HG03457 (cell line): ENCODE results near the gene ACOT7.

Source experiments
- ATAC-seq: cut with Tn5 transposase; IDR thresholded peaks from one replicate; pipeline ENCODE4 v1.9.1; 2021; ENCODE audit warnings: moderate number of reproducible peaks; ENCODE audit not compliant: unreplicated experiment

Gene ACOT7

DNA sequence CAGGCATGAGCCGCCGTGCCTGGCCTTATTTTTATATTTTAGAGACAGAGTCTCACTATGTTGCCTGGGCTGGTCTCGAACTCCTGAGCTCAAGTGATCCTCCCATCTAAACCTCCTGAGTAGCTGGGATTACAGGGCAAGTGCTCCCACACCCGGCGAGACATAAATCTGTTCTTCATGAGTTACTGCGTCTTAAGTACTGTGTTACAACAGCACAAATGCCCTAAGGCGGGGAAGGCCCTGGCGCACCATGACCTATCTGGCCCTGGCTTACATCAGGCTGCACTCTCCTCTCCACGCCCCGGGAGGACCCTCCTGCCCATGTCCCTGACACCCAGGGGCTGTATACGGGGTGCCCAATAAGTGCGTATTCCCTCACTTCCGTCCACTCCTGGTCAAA, 136.9 kb downstream of the ACOT7 start:
- no peak for ATAC-seq

DNA sequence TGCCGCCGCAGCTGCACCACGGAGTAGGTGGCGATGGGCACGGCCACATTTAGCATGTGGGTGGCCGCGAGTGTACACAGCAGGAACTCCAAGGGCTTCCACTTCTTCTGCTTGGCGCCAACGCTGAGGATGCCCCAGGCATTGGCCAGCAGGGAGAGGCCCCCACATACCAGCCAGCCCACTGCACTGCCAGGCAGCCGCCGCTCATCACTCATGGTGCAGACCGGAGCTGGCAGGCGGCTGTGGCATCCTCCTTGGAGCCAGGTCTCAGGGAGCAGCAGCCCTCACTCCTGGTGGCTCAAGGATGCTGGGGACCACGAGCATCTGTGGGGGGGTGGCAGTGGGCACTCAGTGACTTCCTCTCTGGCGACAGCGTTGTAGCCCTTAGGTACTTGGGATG, 138.9 kb downstream of the ACOT7 start:
- ATAC-seq: no peak

DNA sequence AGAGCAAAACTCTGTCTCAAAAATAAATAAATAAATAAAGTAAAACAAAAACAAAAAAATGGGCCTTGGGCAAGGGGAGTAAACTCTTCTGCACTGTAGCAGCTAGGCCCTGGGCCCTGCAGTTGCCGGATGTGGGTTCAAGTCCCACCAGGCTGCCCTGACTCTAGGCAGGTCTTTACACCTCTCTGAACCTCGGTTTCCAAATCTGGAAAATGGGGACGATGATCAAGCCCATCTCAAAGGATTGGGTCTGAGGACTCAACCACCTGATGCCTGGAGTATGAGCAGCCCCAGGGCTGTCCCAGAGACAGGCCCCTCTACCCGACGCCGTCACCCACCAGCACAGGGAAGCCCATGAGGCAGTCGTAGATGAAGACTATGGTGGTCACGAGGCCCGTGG, 140.2 kb downstream of the ACOT7 start:
- no peak for ATAC-seq

- no peak for ATAC-seq
These were observed 141.2 kb downstream of the ACOT7 start for GRCh38 chr1:6252374-6252710.

DNA sequence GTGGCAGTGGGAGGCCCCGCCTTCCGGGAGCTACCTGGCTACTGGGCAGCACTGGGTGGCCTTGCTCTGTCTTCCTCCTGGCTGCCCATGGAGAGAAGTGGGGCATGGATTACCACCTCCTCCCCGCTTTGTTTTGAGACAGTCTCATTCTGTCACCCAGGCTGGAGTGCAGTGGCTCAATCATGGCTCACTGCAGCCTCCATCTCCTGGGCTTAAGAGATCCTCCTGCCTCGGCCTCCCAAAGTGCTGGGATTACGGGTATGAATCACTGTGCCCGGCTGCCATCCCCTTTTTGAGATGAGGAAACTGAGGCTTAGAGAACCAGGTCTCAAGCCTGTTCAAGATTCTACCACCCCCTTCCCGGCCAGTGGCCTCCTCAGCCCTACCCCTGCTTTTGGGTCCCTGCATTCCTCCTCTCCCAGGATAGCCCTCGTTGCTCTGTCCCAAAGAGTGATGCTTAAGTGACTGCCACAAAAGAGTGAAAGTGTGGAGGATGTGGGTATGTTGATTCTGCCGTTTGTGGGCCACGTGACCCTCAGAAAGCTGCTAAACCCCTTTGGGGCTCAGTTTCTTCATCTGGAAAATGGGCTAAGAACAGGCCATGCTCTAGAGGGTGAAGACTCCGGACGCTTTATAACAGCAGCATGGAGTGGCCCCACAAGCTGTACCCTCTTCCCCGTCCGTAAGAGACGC, 141.7 kb downstream of the ACOT7 start:
- ATAC-seq: no peak

DNA sequence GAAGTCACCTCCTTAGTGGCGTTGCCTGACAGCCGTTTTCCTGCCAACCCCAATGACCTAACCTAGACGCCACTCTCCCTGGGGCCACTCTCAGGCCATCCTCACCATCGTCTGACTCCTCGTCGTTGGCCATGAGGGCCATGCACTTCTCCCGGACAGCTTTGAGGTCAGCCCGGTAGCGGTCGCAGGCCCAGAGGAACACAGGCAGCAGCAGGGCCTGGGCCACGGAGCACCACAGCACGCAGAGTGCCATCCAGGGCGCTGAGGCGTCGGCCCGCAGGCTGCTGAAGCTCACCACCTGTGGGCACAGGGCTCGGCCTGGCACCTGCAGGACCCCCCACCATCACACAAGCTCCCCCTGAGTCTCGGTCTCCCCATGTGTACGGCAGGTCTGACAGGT, 142.3 kb downstream of the ACOT7 start:
- no peak for ATAC-seq

DNA sequence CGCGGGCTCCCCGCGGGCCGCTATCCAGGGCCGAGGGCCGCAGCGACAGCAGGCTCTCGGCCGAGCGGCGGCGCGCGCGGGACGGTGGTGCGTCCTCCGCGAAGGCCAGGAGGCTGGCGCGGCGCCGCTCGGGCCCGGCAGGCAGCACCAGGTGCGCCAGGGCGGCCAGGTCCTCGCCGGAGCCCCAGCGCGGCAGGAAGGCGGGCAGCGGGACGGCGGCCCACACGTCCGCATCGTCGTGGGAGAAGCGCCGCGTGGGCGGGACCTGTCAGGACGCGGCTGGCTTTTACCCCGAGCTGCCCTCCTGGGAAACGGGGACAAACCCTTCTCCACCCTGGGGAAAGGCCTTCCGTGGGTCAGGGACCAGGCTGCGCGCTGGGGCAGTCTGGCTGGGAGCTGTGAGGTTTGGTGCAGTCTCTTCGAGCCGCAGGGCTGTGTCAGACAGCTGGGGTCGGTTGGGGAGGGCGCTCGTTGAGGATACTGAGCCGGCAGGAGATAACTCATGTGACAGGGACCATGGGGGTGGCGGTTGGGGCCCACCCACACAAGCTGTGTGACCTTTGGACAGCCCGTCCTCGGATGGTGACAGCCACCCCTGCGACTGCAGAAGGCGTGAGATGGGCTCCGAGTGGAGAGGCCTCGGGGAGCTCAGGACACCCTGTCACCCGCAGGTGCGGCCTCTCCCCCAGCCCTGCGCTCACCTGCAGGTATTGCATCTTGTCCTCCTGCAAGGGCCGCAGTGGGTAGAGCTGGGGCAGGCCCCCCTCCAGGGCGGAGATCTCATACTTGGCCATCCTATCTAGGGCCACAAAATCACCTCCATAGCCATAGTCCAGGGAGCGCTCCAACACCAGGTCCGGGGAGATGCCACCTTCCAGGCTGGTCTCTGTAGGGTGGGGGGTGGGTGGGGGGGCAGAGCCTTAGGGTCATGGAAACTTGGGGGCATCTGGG, 143.6 kb downstream of the ACOT7 start:
- no peak for ATAC-seq

DNA sequence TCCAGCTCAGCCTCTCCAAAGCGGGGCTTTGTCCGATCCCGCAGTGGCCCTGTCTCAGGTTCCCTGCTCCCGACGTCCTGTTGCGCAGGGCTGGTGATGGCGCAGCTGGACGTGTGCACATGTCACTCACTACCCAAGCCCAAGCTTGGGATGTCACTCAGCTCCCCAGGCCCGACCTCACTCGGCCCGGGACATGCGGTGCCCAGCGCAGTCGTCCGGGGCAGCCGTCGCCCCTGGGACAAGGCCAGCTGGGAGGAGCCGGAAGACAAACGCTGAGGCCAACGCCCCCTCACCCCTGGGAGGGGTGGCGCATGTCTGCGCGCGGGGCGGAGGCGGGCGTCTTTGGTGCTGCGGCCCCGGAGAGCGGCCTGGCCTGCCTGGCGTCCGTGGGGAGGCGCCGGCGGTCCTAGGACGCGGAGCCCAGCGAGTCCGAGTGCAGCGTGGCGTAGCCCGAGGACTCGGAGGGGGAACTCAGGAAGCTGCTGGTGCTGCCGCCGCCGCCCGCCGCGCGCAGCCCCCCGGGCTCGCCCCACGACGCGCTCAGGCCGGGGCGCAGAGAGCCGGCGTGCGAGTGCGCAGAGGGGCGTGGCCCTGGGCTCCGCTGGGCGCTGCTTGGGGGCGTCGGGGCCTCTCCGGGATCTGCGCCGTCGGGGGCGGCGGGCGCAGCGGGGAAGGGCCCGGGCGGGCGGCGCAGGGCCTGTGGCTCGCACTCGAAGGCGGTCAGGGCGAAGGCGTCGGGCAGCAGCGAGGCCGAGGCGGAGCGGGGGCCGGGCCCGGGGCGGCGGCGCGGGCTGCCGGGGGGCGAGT, 144.4 kb downstream of the ACOT7 start:
- no peak for ATAC-seq

DNA sequence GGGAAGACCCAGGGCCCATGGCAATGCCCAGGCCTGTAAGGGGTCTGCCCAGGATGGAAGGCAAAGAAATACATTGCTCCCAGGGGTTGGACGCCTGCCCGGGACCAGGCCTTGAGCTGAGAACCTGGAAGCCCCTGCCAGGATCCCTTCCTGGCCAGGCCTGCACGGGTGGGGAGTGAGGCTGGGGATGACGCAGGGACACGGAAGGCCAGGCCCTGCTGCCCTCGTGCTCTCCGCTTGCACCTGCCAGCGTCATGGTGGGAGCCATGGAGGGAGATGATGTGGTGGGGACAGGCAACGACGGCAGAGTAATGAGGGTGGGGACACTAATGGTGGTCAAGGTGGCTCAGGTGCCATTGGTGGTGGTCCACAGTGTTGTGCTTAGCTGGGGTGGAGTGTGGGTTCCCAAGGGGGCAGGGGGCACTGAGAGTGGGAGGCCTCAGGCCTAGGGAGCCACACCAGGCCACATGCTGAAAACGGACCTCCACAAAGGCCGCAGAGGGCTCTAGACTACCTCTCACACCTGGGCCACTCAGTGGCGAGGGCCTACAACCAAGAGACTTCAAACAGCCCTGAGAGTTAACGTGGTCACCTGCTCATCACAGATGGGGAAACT, 145.3 kb downstream of the ACOT7 start:
- ATAC-seq: no peak

- no peak for ATAC-seq
These were observed 145.9 kb downstream of the ACOT7 start for GRCh38 chr1:6247651-6248050.

GRCh38 chr1:6246497-6247467, 146.8 kb downstream of the ACOT7 start:
- ATAC-seq: no peak

DNA sequence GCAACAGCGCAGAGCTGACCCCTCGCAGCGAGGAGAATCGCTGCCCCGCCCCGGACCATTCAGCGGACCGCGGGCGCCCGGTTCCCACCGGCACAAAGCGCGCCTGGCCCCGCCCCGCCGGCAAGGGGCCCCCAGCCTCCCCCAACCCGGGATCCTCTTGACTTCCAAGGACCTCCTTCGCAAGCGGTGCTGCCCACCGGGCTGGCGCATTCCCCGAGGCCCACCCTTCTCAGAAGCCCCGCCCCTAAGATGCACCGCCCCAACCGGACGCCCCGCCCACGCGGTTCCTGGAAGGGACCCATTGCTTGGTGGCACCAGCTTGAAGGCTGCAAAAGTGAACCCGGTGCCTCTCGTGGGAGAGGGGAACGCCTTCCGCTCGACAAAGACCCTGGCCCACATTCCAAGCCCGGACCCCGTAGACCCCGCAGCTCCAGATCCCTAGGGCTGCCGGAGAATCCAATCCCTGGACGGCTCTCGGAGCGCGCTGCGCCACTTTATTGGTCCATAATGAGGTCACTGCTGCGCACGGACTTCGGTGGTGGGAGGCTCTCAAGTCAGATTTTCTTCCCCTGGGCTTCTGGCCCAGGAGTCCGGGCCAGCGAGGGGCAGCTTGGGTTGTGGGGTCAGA, 147.6 kb downstream of the ACOT7 start:
- no peak for ATAC-seq

- ATAC-seq: peak; percentile 48
These were observed 148.3 kb downstream of the ACOT7 start for GRCh38 chr1:6245086-6245868.

DNA sequence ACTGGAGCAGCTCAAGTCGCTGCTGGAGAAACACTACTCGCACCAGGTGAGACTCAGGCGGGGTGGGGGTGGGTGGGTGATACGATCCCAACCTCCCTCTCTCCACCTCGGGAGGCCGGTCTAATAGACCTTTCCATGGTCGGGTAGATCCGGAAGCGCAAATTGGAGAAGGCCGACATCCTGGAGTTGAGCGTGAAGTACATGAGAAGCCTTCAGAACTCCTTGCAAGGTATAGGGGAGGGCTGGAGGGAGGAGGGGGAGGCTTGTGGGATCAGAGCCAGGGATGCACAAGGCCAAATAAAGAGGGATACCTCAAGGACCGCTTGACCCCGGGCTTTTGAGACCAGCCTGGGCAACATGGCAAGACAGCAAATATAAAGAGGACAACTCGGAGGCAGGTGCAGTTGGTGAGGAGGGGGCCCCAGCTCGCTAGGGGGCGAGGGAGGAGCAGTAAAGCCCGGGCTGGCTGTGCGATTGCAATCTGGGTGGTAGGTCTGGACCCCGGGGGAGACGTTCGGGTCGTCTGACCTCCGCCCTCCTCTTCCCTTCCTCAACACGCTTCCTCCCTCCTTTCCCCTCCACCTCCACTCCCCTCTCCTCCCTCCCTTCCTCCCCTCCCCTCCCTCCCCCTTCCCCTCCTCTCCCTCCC, 149.0 kb downstream of the ACOT7 start:
- ATAC-seq: no peak

DNA sequence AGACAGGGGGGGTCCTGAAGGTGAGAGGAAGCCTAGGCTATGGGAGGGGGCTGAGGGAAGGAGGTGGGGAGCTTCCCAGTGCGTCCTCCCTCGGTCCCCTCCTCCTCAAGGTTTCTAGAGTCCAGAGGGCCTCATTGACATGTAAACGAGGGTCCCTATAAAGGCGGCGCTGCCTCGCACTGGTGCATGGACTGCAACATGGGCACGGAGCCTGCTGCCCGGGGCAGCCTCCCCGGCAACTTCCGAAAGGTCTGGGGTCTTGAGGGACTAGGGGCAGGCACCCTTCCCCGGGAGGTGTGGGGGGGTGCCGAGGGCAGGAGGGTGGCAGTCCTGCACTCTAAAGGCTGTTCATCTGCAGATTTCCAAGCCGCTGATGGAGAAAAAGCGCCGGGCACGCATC, 149.6 kb downstream of the ACOT7 start, which contains the start of gene HES3:
TSS of gene HES3 (plus strand) at position 187 of the 400 bp plus-strand sequence. CDS start at position 374, 187 bp downstream.
- no peak for ATAC-seq

GRCh38 chr1:6243053-6243834, 150.3 kb downstream of the ACOT7 start:
- no peak for ATAC-seq
